Kidney capillary endothelial cell (primary cell): ENCODE measurements around the gene STXBP5.

Experiments used
- DNase-seq: peaks from one replicate; pipeline ENCODE4 v3.0.0-alpha.2; 2018; ENCODE audit warnings: low spot score

The STXBP5 gene

DNA sequence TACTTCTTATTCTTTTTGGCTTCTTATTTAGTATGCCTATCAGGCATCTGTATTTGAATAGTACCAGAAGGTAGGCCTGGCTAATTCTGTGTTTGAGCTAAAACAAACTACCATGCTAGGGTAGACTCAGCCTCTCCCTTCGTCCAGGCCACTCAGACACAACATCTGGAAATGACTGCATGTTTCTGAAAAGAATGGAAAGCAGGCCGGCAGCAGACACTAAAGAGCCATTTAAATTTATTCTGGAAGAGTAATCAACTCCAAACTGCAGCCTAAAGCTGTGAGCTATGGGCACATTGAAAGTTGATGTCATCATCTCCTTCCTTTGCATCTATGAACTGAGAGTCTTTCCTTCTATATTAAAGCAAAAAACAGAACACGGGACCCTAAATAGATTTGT lies 233.4 kb downstream of the STXBP5 start:
- DNase-seq = no peak

- DNase-seq = no peak
Measured at GRCh38 chr6:147438758-147439528, 234.7 kb downstream of the STXBP5 start.
